Ovary (tissue), 9 donors: ENCODE data around the gene TMEM63A. TPM values are rescaled to one million over a fixed set of nuclear protein-coding genes. Genes with fewer than 3 reads are reported as not detected.

Experiments
- DNase-seq, 5 donors: peaks; one replicate each; pipeline ENCODE4 v3.0.0-alpha.2; 2019 to 2020
- H3K27ac ChIP-seq, 2 donors: fragments of 200-600 bp; one replicate each; pipeline versions ENCODE4 v1.5.1 to v1.8.0; 2019 to 2022
- H3K27me3 ChIP-seq: fragments of 200-600 bp; one replicate; pipeline ENCODE4 v1.8.0; 2022
- H3K36me3 ChIP-seq: fragments of 200-600 bp; sonication (generic); one replicate; pipeline ENCODE4 v1.5.1; 2019
- H3K4me1 ChIP-seq: one replicate; pipeline ENCODE4 v1.8.1; 2013; ENCODE audit warnings: mild to moderate bottlenecking, moderate library complexity; ENCODE audit not compliant: insufficient read depth
- H3K4me3 ChIP-seq: fragments of 200-600 bp; sonication (generic); one replicate; pipeline ENCODE4 v1.5.1; 2017
- H3K9me3 ChIP-seq, 2 donors: fragments of 200-600 bp in 1 of 2; sonication (generic) in 1 of 2; one replicate each; pipeline versions ENCODE4 v1.5.1 to v1.8.1; 2013 to 2019; ENCODE audit warnings: mild to moderate bottlenecking in 1 of 2, moderate library complexity in 1 of 2
- CTCF ChIP-seq, 3 donors: fragments of 450-650 bp in 2 of 3; fragments of 200-600 bp in 1 of 3; IDR thresholded peaks; one replicate each; pipeline versions ENCODE4 v1.5.1 to v1.8.0; 2016 to 2022; ENCODE audit warnings: antibody characterized with exemption in 3 of 3, mild to moderate bottlenecking in 1 of 3
- EP300 ChIP-seq: sonication (generic); formaldehyde crosslinking; IDR thresholded peaks from one replicate; pipeline ENCODE4 v1.6.1; 2017; ENCODE audit warnings: antibody characterized with exemption
- POLR2A ChIP-seq: fragments of 450-650 bp; IDR thresholded peaks from one replicate; pipeline ENCODE4 v1.6.1; 2017; ENCODE audit warnings: antibody characterized with exemption, mild to moderate bottlenecking, moderate library complexity
- WGBS, 3 donors: extraction: QIAGEN DNeasy Blood & Tissue Kit in 1 of 3; methylation state at CpG; one replicate each; pipeline versions ENCODE4 v1.1.5 to v1.1.7; 2013 to 2017; 5-methylcytosine and 5-hydroxymethylcytosine counted together
- intact Hi-C, 4 donors: fragments of 100-400 bp; cut with DNase I; formaldehyde crosslinking; loops; one replicate each; pipeline versions ENCODE4 v1.11.0 to v1.15.1; 2022 to 2023
- polyA plus RNA-seq, 2 donors: library from polyadenylated mRNA; stranded (reverse); fragments of 200-250 nt in 1 of 2; fragments of 350-450 nt in 1 of 2; fragmentation: Illumina TruSeq in 1 of 2; extraction: RNeasy Lipid Tissue Mini Kit (QIAGEN cat#74804) in 1 of 2; gene quantifications; one replicate each; pipeline ENCODE4 v1.2.3, GENCODE V29; 2013 to 2014
- total RNA-seq, 7 donors: library from RNA; depleted of rRNA in 2 of 7; stranded (reverse); fragments of >200 nt in 2 of 7; fragmentation: NEBNext Ultra II Directional in 3 of 7; extraction: Animal tissue kit (Norgen Biotek cat#: 25700) in 3 of 7; gene quantifications; one replicate each; pipeline versions ENCODE4 v1.1.0 to v1.2.4, GENCODE V29; 2016 to 2023
- donor health status: DM: no; HTN: no; CAD: no; lungs with moderate emphysema.
- donor health status: DM: no; HTN: no; CAD: no.
- donor health status: Bipolar disorder and iron deficiency.
- donor health status: DM: yes; HTN: yes; CAD: no.
- donor health status: DM: no; HTN: no; CAD: no.
- donor health status: DM: yes; HTN: yes; CAD: no.

The TMEM63A gene
- total and polyA plus RNA-seq, 9 donors: 29.6 to 82.8 (median 53.0) TPM

DNA sequence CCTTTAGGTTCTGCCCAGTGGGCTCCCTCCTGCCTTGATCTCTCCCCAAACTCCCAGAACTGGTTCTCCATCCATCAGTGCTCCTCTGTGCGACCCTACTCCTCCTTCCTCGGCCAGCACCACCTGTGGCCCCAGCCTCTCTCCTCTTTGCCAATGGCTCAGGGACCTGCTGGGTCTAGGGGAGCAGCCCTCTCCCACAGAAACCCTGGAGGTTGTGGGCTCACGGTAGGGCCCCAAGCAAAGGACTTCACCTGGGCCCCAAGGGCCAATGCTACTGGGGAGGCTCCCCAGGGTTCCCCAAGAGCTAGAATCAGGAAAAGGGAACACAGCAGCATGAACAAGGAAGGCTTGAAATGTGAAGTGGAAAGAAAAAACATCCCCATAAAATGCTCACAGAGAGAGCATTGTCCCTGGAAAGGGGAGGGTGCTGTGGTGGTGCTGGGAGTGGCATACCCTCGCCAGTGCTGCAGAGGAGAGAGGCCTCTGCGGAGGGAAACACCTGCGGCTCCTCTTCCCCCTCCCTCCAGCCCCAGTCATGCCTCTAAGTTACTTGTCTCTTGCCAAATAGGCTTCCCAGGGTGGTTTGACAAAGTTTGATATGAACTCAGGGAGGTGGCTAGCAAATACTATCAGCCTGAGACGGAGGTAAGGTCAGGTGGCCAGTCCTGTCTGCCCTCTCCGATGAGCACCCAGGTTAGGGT lies 2.5 kb downstream of the TMEM63A start:
- H3K36me3 ChIP-seq: no peaks in the 10 kb centered on the region
- H3K9me3 ChIP-seq: no peaks in the 10 kb centered on the region
- TF ChIP-seq EP300: no peak
- no peak for TF ChIP-seq CTCF (IDR thresholded peaks at IDR 0.05)
- TF ChIP-seq POLR2A: no peak
- H3K4me1 ChIP-seq: peaks cover 15% of the 10 kb centered on the region
- H3K27ac ChIP-seq: no peak overlapping the region
- WGBS, 3 donors: 83 to 87% (median 84%) methylated on average over 8 of the region's 8 CpGs
- H3K27me3 ChIP-seq: no peaks in the 10 kb centered on the region
- H3K4me3 ChIP-seq: no peak overlapping the region
- intact Hi-C loops: loop anchor here in 1 of 4 donors (10.0 kb wide), 1 partner anchor 105 kb away; the partner anchor contains the start of gene SRP9
- DNase-seq: no peak

DNA sequence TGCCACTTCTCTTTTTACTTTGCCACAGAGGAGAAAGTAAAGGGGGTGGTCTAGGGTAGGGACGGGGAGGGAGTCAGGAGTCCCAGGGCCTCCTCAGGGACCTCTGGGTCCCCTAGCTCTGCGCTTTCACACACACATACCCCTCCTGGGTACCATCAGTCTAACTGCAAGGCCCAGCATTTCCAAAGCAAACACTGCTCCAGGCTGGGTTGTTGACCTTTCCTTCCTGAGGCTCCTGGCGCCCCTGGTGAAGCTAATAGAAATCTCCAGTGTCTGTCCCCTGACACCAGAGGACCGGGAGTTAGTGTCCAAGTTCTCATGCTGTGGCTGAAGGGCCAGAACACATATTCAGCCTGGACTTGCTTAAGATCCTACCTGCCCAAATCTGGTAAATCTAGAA lies 3.9 kb downstream of the TMEM63A start:
- no peak for DNase-seq
- intact Hi-C loops: no loop called here
- H3K4me3 ChIP-seq: no peak overlapping the region
- TF ChIP-seq CTCF (IDR thresholded peaks at IDR 0.05) (no peak), POLR2A (no peak), EP300 (no peak)
- WGBS, 3 donors: 91 to 97% (median 93%) methylated on average over 4 of the region's 4 CpGs
- H3K36me3 ChIP-seq: peaks cover 2% of the 10 kb centered on the region
- no peaks in the 10 kb centered on the region for H3K9me3 ChIP-seq
- no peak overlapping the region for H3K27ac ChIP-seq
- H3K27me3 ChIP-seq: no peaks in the 10 kb centered on the region
- peaks cover 15% of the 10 kb centered on the region for H3K4me1 ChIP-seq

DNA sequence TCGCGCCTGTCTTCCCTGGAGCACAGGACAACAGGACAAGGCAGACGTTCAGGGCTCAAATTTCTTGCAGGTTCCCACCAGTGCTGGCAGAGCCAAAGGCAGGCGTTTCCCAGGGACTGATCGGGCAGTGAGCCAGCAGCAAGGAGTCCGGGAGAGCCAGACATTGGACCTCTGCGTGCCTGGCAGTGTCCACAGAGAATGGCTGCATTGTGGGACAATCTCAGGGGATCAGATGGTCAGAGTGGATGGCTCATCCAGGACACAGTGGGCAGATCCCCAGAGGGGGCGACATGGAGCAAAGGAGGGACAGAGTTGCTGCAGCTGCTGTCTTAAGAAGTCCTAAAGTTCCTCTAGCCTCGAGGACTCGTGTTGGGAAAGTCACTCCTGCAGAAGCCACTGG lies 4.6 kb downstream of the TMEM63A start:
- TF ChIP-seq POLR2A: no peak
- no peak for TF ChIP-seq CTCF (IDR thresholded peaks at IDR 0.05)
- no peak for TF ChIP-seq EP300
- Histone ChIP-seq H3K27ac (no peak overlapping the region), H3K27me3 (no peaks in the 10 kb centered on the region), H3K4me3 (no peak overlapping the region), H3K9me3 (no peaks in the 10 kb centered on the region), H3K36me3 (peaks cover 2% of the 10 kb centered on the region), H3K4me1 (peaks cover 15% of the 10 kb centered on the region)
- DNase-seq: peak; percentile 42 to 57 (median 51)
- 38 to 42% (median 40%) methylated on average over 10 of the region's 10 CpGs for WGBS, 3 donors
- intact Hi-C loops: no loop called here

DNA sequence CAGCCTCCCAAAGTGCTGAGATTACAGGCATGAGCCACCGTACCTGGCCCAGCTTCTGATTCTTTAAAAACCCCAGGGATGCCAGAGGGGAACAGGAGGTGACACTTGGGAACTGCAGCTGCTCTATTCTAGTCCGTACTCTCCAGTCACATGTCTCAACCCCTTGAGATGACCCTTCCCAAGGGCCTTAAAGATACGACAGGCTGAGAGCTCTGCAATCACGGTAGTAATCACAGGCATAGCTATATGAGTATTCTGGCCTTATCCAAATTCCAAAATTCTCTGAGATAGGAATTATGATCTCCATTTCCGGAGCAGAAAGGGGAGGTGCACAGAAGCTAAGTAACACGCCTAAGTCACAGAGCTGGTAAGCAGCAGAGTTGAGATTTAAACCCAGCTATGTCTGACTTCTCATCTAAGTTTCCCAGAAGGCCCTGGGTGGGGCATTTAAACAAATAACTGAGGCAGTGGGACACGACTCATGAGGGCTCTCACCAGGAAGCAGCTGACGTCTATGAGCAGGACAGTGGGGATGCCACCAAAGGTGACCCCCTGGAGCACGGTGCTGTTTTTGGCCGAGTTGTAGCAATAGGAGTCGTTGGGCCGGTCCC lies 5.2 kb downstream of the TMEM63A start:
- H3K4me3 ChIP-seq: no peak overlapping the region
- H3K4me1 ChIP-seq: peaks cover 15% of the 10 kb centered on the region
- TF ChIP-seq EP300 (no peak), POLR2A (no peak), CTCF (IDR thresholded peaks at IDR 0.05) (no peak)
- WGBS, 3 donors: 81 to 82% (median 82%) methylated on average over 12 of the region's 12 CpGs
- H3K9me3 ChIP-seq: no peaks in the 10 kb centered on the region
- peaks cover 2% of the 10 kb centered on the region for H3K36me3 ChIP-seq
- intact Hi-C loops: no loop called here
- H3K27ac ChIP-seq: no peak overlapping the region
- DNase-seq: no peak
- H3K27me3 ChIP-seq: no peaks in the 10 kb centered on the region
